HepG2 (cell line): Measurements from ENCODE around the gene MRPS34. TPM values are rescaled to one million over a fixed set of nuclear protein-coding genes. Genes with fewer than 3 reads are reported as not detected.

Source experiments
- ATAC-seq: fragments of 200-7000 bp; cut with Tn5 transposase; 3 replicates; pipeline ENCODE4 v1.9.1; 2020; ENCODE audit warnings: mild to moderate bottlenecking, moderate library complexity
- BruUV-seq: library from RNA; stranded (reverse); fragments of 400-500 nt; replicated peaks from 2 replicates; lab custom pipeline; 2021; lab: Mats Ljungman, UMichigan
- CTCF ChIA-PET: fragments of 300-600 bp; formaldehyde crosslinking; extraction: SDS; loops from one replicate; lab custom pipeline; 2021; ENCODE audit warnings: low total read pairs, inconsistent platforms, low intra/inter-chr PET ratio; lab: Yijun Ruan, JAX
- POLR2A ChIA-PET: fragments of 350-600 bp; sonication (Branson Sonifier 250); formaldehyde crosslinking; loops from one replicate; lab custom pipeline; 2020; ENCODE audit warnings: antibody characterized with exemption, inconsistent platforms; lab: Yijun Ruan, JAX
- DNase-seq: peaks from one replicate; pipeline ENCODE4 v3.0.0-alpha.2; 2015; ENCODE audit warnings: low spot score
- FAIRE-seq: peaks from 3 replicates; lab custom pipeline; 2011; peaks lifted over from hg19 to GRCh38; lab: Jason Lieb, UNC
- H2AFZ ChIP-seq: one replicate; pipeline ENCODE4 v1.6.1; 2011; ENCODE audit warnings: low read length, inconsistent platforms
- H3K27ac ChIP-seq: fragments of 300-600 bp; 3 replicates; pipeline ENCODE4 v1.8.0; 2011; ENCODE audit warnings: mixed run types, mild to moderate bottlenecking, mixed read lengths, low read length, inconsistent platforms; ENCODE audit not compliant: insufficient read depth; ENCODE audit errors: extremely low read length
- H3K27me3 ChIP-seq, 2 experiments: fragments of 200-600 bp in 1 of 2; 2 replicates in 1 of 2; 3 replicates in 1 of 2; pipeline versions ENCODE4 v1.6.0 to v1.8.0; 2011; ENCODE audit warnings: low read length in 2 of 2, mild to moderate bottlenecking in 2 of 2, moderate library complexity in 2 of 2, inconsistent platforms in 1 of 2; ENCODE audit not compliant: insufficient read depth in 2 of 2, control insufficient read depth in 1 of 2
- H3K36me3 ChIP-seq, 2 experiments: fragments of 200-600 bp in 1 of 2; replicated peaks in 1 of 2; 2 replicates in 1 of 2; 3 replicates in 1 of 2; pipeline versions ENCODE4 v1.5.1 to v1.8.0; 2011; ENCODE audit warnings: low read length in 2 of 2, inconsistent platforms in 1 of 2; ENCODE audit not compliant: insufficient read depth in 2 of 2, control insufficient read depth in 1 of 2
- H3K4me1 ChIP-seq: 2 replicates; pipeline ENCODE4 v1.5.1; 2012; ENCODE audit warnings: low read length, inconsistent platforms; ENCODE audit not compliant: insufficient read depth
- H3K4me2 ChIP-seq: 2 replicates; pipeline ENCODE4 v1.6.0; 2011; ENCODE audit warnings: low read depth, low read length, inconsistent platforms
- H3K4me3 ChIP-seq, 3 experiments: fragments of 200-600 bp in 1 of 3; sonication (generic), shearing (Covaris generic) in 1 of 3; replicated peaks in 1 of 3; 2 replicates each; pipeline ENCODE4 v1.5.1; 2011 to 2016; ENCODE audit warnings: low read length in 3 of 3, inconsistent platforms in 2 of 3, low read depth in 2 of 3, mild to moderate bottlenecking in 2 of 3, control low read depth in 1 of 3, mixed read lengths in 1 of 3; ENCODE audit not compliant: insufficient read depth in 1 of 3
- H3K79me2 ChIP-seq: one replicate; pipeline ENCODE4 v1.6.1; 2011; ENCODE audit warnings: low read length, inconsistent platforms; ENCODE audit not compliant: insufficient read depth
- H3K9ac ChIP-seq: 2 replicates; pipeline ENCODE4 v1.6.0; 2011; ENCODE audit warnings: mild to moderate bottlenecking, low read depth, low read length, inconsistent platforms; ENCODE audit not compliant: insufficient read depth
- H3K9me3 ChIP-seq: 2 replicates; pipeline ENCODE4 v1.5.1; 2012; ENCODE audit warnings: mild to moderate bottlenecking, low read length
- H4K20me1 ChIP-seq: 2 replicates; pipeline ENCODE4 v1.6.0; 2011; ENCODE audit warnings: inconsistent platforms, mild to moderate bottlenecking, low read length, moderate library complexity; ENCODE audit not compliant: insufficient read depth
- E2F5 ChIP-seq: sonication (generic); formaldehyde crosslinking; conservative IDR thresholded peaks from 2 replicates; pipeline ENCODE4 v1.4.0; 2020; ENCODE audit warnings: missing genetic modification reagents
- ETV6 ChIP-seq: sonication (generic); formaldehyde crosslinking; conservative IDR thresholded peaks from 2 replicates; pipeline ENCODE4 v1.4.0; 2020; ENCODE audit warnings: missing genetic modification reagents
- HMGXB3 ChIP-seq: sonication (generic); formaldehyde crosslinking; IDR thresholded peaks from 2 replicates; pipeline ENCODE4 v1.4.0; 2020; ENCODE audit warnings: missing genetic modification reagents, borderline replicate concordance
- HNRNPH1 ChIP-seq: fragments of 200-400 bp; formaldehyde crosslinking; optimal IDR thresholded peaks from 2 replicates; pipeline ENCODE3; 2017; ENCODE audit warnings: mild to moderate bottlenecking, low read depth, low read length
- KLF11 ChIP-seq: IDR thresholded peaks from 2 replicates; pipeline ENCODE4 v1.6.1; 2016; ENCODE audit warnings: missing compliant biosample characterization
- KLF15 ChIP-seq: sonication (generic); formaldehyde crosslinking; IDR thresholded peaks from 2 replicates; pipeline ENCODE4 v1.8.1; 2023; ENCODE audit warnings: borderline replicate concordance, mild to moderate bottlenecking, inconsistent platforms, missing genetic modification reagents, mixed read lengths
- MIXL1 ChIP-seq: IDR thresholded peaks from 2 replicates; pipeline ENCODE4 v1.6.1; 2016
- MLLT10 ChIP-seq: sonication (generic); formaldehyde crosslinking; IDR thresholded peaks from 2 replicates; pipeline ENCODE4 v1.4.0; 2020; ENCODE audit warnings: missing genetic modification reagents
- NR2F6 ChIP-seq, 2 experiments: IDR thresholded peaks; 2 replicates each; pipeline ENCODE4 v1.6.1; 2016; ENCODE audit warnings: antibody characterized with exemption in 1 of 2, mild to moderate bottlenecking in 1 of 2
- POLR2G ChIP-seq: fragments of 200-400 bp; formaldehyde crosslinking; IDR thresholded peaks from 2 replicates; pipeline ENCODE4 v1.6.1; 2018; ENCODE audit warnings: mild to moderate bottlenecking, low read depth, low read length, moderate library complexity
- RXRB ChIP-seq: IDR thresholded peaks from 2 replicates; pipeline ENCODE4 v1.6.1; 2016; ENCODE audit warnings: borderline replicate concordance, missing genetic modification reagents, missing compliant biosample characterization
- SNAI1 ChIP-seq: sonication (generic); formaldehyde crosslinking; IDR thresholded peaks from 2 replicates; pipeline ENCODE4 v1.5.0; 2020; ENCODE audit warnings: mild to moderate bottlenecking, missing genetic modification reagents, borderline replicate concordance
- U2AF1 ChIP-seq: fragments of 200-400 bp; formaldehyde crosslinking; optimal IDR thresholded peaks from 2 replicates; pipeline ENCODE3; 2017; ENCODE audit warnings: mild to moderate bottlenecking, low read depth, low read length
- WIZ ChIP-seq: sonication (generic); formaldehyde crosslinking; IDR thresholded peaks from 2 replicates; pipeline ENCODE4 v1.5.1; 2020; ENCODE audit warnings: mild to moderate bottlenecking, missing genetic modification reagents
- ZBTB26 ChIP-seq: IDR thresholded peaks from 2 replicates; pipeline ENCODE4 v1.6.1; 2016; ENCODE audit warnings: missing compliant biosample characterization, missing genetic modification reagents, borderline replicate concordance
- ZC3H4 ChIP-seq: sonication (generic); formaldehyde crosslinking; IDR thresholded peaks from 2 replicates; pipeline ENCODE4 v1.4.0; 2020; ENCODE audit warnings: missing genetic modification reagents, borderline replicate concordance
- ZNF333 ChIP-seq: sonication (generic); formaldehyde crosslinking; IDR thresholded peaks from 2 replicates; pipeline ENCODE4 v1.4.0; 2020; ENCODE audit warnings: mild to moderate bottlenecking, missing genetic modification reagents, borderline replicate concordance
- ZNF562 ChIP-seq: sonication (generic); formaldehyde crosslinking; IDR thresholded peaks from 2 replicates; pipeline ENCODE4 v1.8.0; 2022; ENCODE audit warnings: missing genetic modification reagents, borderline replicate concordance
- WGBS: methylation state at CpG from one replicate; pipeline ENCODE4 v1.1.6; 2017; ENCODE audit warnings: low lambda C conversion rate; 5-methylcytosine and 5-hydroxymethylcytosine counted together
- in situ Hi-C: cut with HindIII; loops from 2 replicates; pipeline ENCODE4 v1.10.0; 2017; ENCODE audit warnings: low pct_unique_long_range_greater_than_20kb; ENCODE audit not compliant: extremely low pct_ligation_motif_present
- intact Hi-C: fragments of 100-400 bp; cut with micrococcal nuclease; formaldehyde crosslinking; loops from one replicate; pipeline ENCODE4 v1.10.0; 2022; ENCODE audit not compliant: unreplicated experiment
- polyA plus RNA-seq, 8 experiments: library from polyadenylated mRNA; depleted of rRNA in 3 of 8; stranded (reverse) in 7 of 8; unstranded in 1 of 8; fragments of >200 nt; fragmentation: Illumina TruSeq in 4 of 8; extraction: Trizol in 4 of 8; gene quantifications; 2 replicates each; pipeline versions ENCODE4 v1.2.1 to v1.2.3, GENCODE V29; 2011 to 2016; ENCODE audit warnings: low read depth in 4 of 8, missing spikeins in 1 of 8, mixed read lengths in 1 of 8; ENCODE audit not compliant: insufficient read depth in 1 of 8
- total RNA-seq, 5 experiments: library from RNA; depleted of rRNA; stranded (reverse); fragments of >200 nt; fragmentation: Illumina TruSeq; extraction: Trizol; gene quantifications; 2 replicates each; pipeline ENCODE4 v1.2.3, GENCODE V29; 2016; ENCODE audit warnings: low read depth in 1 of 5

MRPS34 gene
- total and polyA plus RNA-seq, 2 of the 13 experiments (the other 11 are each of a cell fraction or from before 2014, with no cell fraction given), result 63.5 to 131 TPM

GRCh38 chr16:1731073-1731472, 41.9 kb downstream of the MRPS34 start:
- H3K36me3 ChIP-seq, result peaks cover 35 to 56% of the 10 kb centered on the region in 2 experiments; a peak in 4 of 5 replicates
- in situ Hi-C loops, result no loop called here
- no peak for TF ChIP-seq MLLT10
- TF ChIP-seq WIZ (CRISPR knock-in tag), result no peak
- TF ChIP-seq ZBTB26 (CRISPR knock-in tag), result no peak
- no peak for TF ChIP-seq KLF11 (CRISPR knock-in tag)
- no peak for TF ChIP-seq POLR2G
- TF ChIP-seq MIXL1 (CRISPR knock-in tag), result no peak
- no peak for TF ChIP-seq HMGXB3 (CRISPR knock-in tag)
- TF ChIP-seq ETV6 (CRISPR knock-in tag), result no peak
- TF ChIP-seq KLF15 (CRISPR knock-in tag), result no peak
- TF ChIP-seq ZNF562, result no peak
- TF ChIP-seq RXRB (CRISPR knock-in tag), result no peak
- TF ChIP-seq E2F5 (CRISPR knock-in tag), result no peak
- TF ChIP-seq ZC3H4 (CRISPR knock-in tag), result no peak
- TF ChIP-seq NR2F6 (IDR thresholded peaks at IDR 0.05), result no peak
- TF ChIP-seq NR2F6 (CRISPR knock-in tag; IDR thresholded peaks at IDR 0.05), result no peak
- TF ChIP-seq ZNF333, result no peak
- no peak for TF ChIP-seq SNAI1 (CRISPR knock-in tag)
- TF ChIP-seq HNRNPH1, result no peak
- TF ChIP-seq U2AF1, result no peak
- TF ChIP-seq, all 625 proteins: peak for 0
- H3K79me2 ChIP-seq, result no peaks in the 10 kb centered on the region
- no peak overlapping the region for H3K4me3 ChIP-seq
- no peaks in the 10 kb centered on the region for H3K4me1 ChIP-seq
- no peaks in the 10 kb centered on the region for H4K20me1 ChIP-seq
- H3K27me3 ChIP-seq, result no peaks in the 10 kb centered on the region; a peak in 1 of 5 replicates
- FAIRE-seq (no peak), ATAC-seq (no peak), DNase-seq (no peak)
- no peak overlapping the region for H3K9ac ChIP-seq
- peaks cover 9% of the 10 kb centered on the region for H3K9me3 ChIP-seq
- ChIA-PET CTCF (no interaction called here), POLR2A (no interaction called here)
- WGBS, result 98% methylated on average over 6 of the region's 7 CpGs
- intact Hi-C loops, result no loop called here
- no peak overlapping the region for H3K27ac ChIP-seq
- H2AFZ ChIP-seq, result no peak overlapping the region
- no peak overlapping the region for H3K4me2 ChIP-seq
- BruUV-seq, result TSS peak; percentile 35
